Fibroblast of lung (primary cell): ENCODE data around the gene NEURL1. TPM values are rescaled to one million over a fixed set of nuclear protein-coding genes. Genes with fewer than 3 reads are reported as not detected.

Source experiments
- DNase-seq, 2 donors: peaks; one replicate each; pipeline versions ENCODE4 v3.0.0 to v3.0.0-alpha.2; 2010; ENCODE audit warnings: low read depth in 2 of 2
- H2AFZ ChIP-seq: 2 replicates; pipeline ENCODE4 v1.5.1; 2012; ENCODE audit warnings: low read length, control low read depth, inconsistent platforms
- H3K27ac ChIP-seq: 2 replicates; pipeline ENCODE4 v1.5.1; 2011; ENCODE audit warnings: low read length, control low read depth; ENCODE audit not compliant: insufficient read depth
- H3K27me3 ChIP-seq: 2 replicates; pipeline ENCODE4 v1.5.1; 2011; ENCODE audit warnings: mild to moderate bottlenecking, low read length; ENCODE audit not compliant: control insufficient read depth, insufficient read depth
- H3K36me3 ChIP-seq: 2 replicates; pipeline ENCODE4 v1.5.1; 2011; ENCODE audit warnings: low read length; ENCODE audit not compliant: control insufficient read depth, insufficient read depth
- H3K4me1 ChIP-seq: 2 replicates; pipeline ENCODE4 v1.5.1; 2011; ENCODE audit warnings: low read length; ENCODE audit not compliant: control insufficient read depth, insufficient read depth; ENCODE audit errors: extremely low read depth
- H3K4me2 ChIP-seq: 2 replicates; pipeline ENCODE4 v1.5.1; 2011; ENCODE audit warnings: low read length, control low read depth; ENCODE audit not compliant: insufficient read depth; ENCODE audit errors: extremely low read depth
- H3K4me3 ChIP-seq, 4 experiments: fragments of 200-600 bp in 1 of 4; sonication (generic) in 1 of 4; replicated peaks in 1 of 4; 2 replicates each; pipeline ENCODE4 v1.5.1; 2011 to 2016; ENCODE audit warnings: low read length in 4 of 4, low read depth in 3 of 4, mild to moderate bottlenecking in 3 of 4, control low read depth in 2 of 4, inconsistent platforms in 1 of 4, mixed read lengths in 1 of 4; ENCODE audit not compliant: insufficient read depth in 1 of 4; ENCODE audit errors: control extremely low read depth in 1 of 4
- H3K79me2 ChIP-seq: 2 replicates; pipeline ENCODE4 v1.5.1; 2012; ENCODE audit warnings: mild to moderate bottlenecking, low read length, inconsistent platforms; ENCODE audit not compliant: control insufficient read depth, insufficient read depth
- H3K9ac ChIP-seq: 2 replicates; pipeline ENCODE4 v1.5.1; 2011; ENCODE audit warnings: mild to moderate bottlenecking, low read length, control low read depth; ENCODE audit not compliant: insufficient read depth
- H3K9me3 ChIP-seq: 2 replicates; pipeline ENCODE4 v1.5.1; 2012; ENCODE audit warnings: low read depth, low read length; ENCODE audit not compliant: control insufficient read depth, insufficient read depth
- H4K20me1 ChIP-seq: 2 replicates; pipeline ENCODE4 v1.5.1; 2011; ENCODE audit warnings: low read length; ENCODE audit not compliant: control insufficient read depth, insufficient read depth; ENCODE audit errors: extremely low read depth
- CTCF ChIP-seq, 2 donors: IDR thresholded peaks in 1 of 2; conservative IDR thresholded peaks in 1 of 2; 1 replicate in 1 of 2; 2 replicates in 1 of 2; pipeline ENCODE4 v1.5.1; 2011 to 2012; ENCODE audit warnings: low read length in 2 of 2, control low read depth in 1 of 2, inconsistent platforms in 1 of 2, low read depth in 1 of 2, mild to moderate bottlenecking in 1 of 2
- EZH2 ChIP-seq: IDR thresholded peaks from 2 replicates; pipeline ENCODE4 v1.5.1; 2012; ENCODE audit warnings: low read length, control low read depth, mild to moderate bottlenecking; ENCODE audit errors: missing control alignments
- polyA plus RNA-seq, 2 donors: library from polyadenylated mRNA; depleted of rRNA in 1 of 2; stranded (reverse) in 1 of 2; unstranded in 1 of 2; fragments of >200 nt; gene quantifications; 2 replicates each; pipeline ENCODE4 v1.2.1, GENCODE V29; 2011 to 2012; ENCODE audit warnings: missing spikeins in 1 of 2
- total RNA-seq: library from RNA; depleted of rRNA; stranded (reverse); fragments of >200 nt; gene quantifications from 2 replicates; pipeline ENCODE4 v1.2.1, GENCODE V29; 2014

NEURL1 gene
- total and polyA plus RNA-seq, 2 donors (not counting 1 experiment from before 2014, with no cell fraction given), result 0.12 TPM; not detected in 1

- H3K4me2 ChIP-seq, result no peak overlapping the region
- peaks cover 4% of the 10 kb centered on the region for H3K4me1 ChIP-seq
- DNase-seq, result no peak
- no peaks in the 10 kb centered on the region for H4K20me1 ChIP-seq
- TF ChIP-seq EZH2 (no peak), CTCF (conservative IDR thresholded peaks at IDR 0.05 in 1 of 2, IDR thresholded peaks at IDR 0.05 in 1 of 2; ENCODE audit: low read depth in 1 of 2, low read length in 2 of 2) (no peak)
- H3K9me3 ChIP-seq, result no peaks in the 10 kb centered on the region
- no peaks in the 10 kb centered on the region for H3K79me2 ChIP-seq
- no peak overlapping the region for H2AFZ ChIP-seq
- H3K27me3 ChIP-seq, result peaks cover 9% of the 10 kb centered on the region
- no peak overlapping the region for H3K27ac ChIP-seq
- no peak overlapping the region for H3K4me3 ChIP-seq
- no peak overlapping the region for H3K9ac ChIP-seq
- no peaks in the 10 kb centered on the region for H3K36me3 ChIP-seq
These were observed 65.4 kb downstream of the NEURL1 start for GRCh38 chr10:103558911-103559310.

DNA sequence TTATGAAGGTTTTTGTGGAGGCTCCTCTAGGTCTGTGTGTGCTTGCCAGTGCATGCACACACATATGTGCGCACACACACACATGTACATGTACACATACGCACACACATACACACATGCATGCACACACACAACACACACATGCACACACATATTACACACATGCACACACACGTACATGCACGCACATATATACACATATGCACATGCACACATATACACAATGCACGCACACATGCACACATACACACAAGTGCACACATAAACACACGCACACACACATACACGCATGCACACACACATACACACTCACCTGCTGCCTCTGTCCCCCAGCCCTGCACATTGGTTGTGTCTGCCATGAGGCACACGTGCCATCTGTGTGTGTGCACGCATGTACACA lies 66.3 kb downstream of the NEURL1 start:
- Histone ChIP-seq H3K27me3 (peaks cover 9% of the 10 kb centered on the region), H3K9ac (no peak overlapping the region)

GRCh38 chr10:103560886-103561285 lies 67.4 kb downstream of the NEURL1 start:
- H3K4me1 ChIP-seq, result no peaks in the 10 kb centered on the region
- H3K4me3 ChIP-seq, result no peak overlapping the region
- no peak for TF ChIP-seq CTCF (conservative IDR thresholded peaks at IDR 0.05 in 1 of 2, IDR thresholded peaks at IDR 0.05 in 1 of 2; ENCODE audit: low read depth in 1 of 2, low read length in 2 of 2)
- TF ChIP-seq EZH2, result no peak
- H3K9ac ChIP-seq, result no peak overlapping the region
- peaks cover 5% of the 10 kb centered on the region for H3K27me3 ChIP-seq
- H3K27ac ChIP-seq, result no peak overlapping the region
- H3K4me2 ChIP-seq, result no peak overlapping the region
- no peaks in the 10 kb centered on the region for H3K79me2 ChIP-seq
- H3K9me3 ChIP-seq, result no peaks in the 10 kb centered on the region
- DNase-seq, result no peak
- H3K36me3 ChIP-seq, result no peaks in the 10 kb centered on the region
- H4K20me1 ChIP-seq, result no peaks in the 10 kb centered on the region
- no peak overlapping the region for H2AFZ ChIP-seq

More for the DNA sequence above, 66.3 kb downstream of the NEURL1 start:
- no peak overlapping the region for H2AFZ ChIP-seq
- no peaks in the 10 kb centered on the region for H3K9me3 ChIP-seq
- no peaks in the 10 kb centered on the region for H3K36me3 ChIP-seq
- no peak overlapping the region for H3K4me2 ChIP-seq
- H4K20me1 ChIP-seq, result no peaks in the 10 kb centered on the region
- H3K27ac ChIP-seq, result no peak overlapping the region
- H3K4me1 ChIP-seq, result peaks cover under 1% of the 10 kb centered on the region
- H3K79me2 ChIP-seq, result no peaks in the 10 kb centered on the region
- no peak for TF ChIP-seq CTCF (conservative IDR thresholded peaks at IDR 0.05 in 1 of 2, IDR thresholded peaks at IDR 0.05 in 1 of 2; ENCODE audit: low read depth in 1 of 2, low read length in 2 of 2)
- TF ChIP-seq EZH2, result no peak
- no peak overlapping the region for H3K4me3 ChIP-seq
- no peak for DNase-seq
